ENCODE data around the gene EYA3.
A peak's percentile ranks its signal among the peaks of the same experiment; 100 is the strongest.
"Not testable (repeated sequence)": the region's sequence is repeated elsewhere in the genome, so short reads cannot be mapped to it uniquely, and the experiment has no call there.

Gene EYA3

GRCh38 chr1:28027238-28027637, 61.2 kb downstream of the EYA3 start:
- no peak for DNase-seq

GRCh38 chr1:28026329-28026728, 62.1 kb downstream of the EYA3 start:
- no peak for DNase-seq

- no peak for DNase-seq
These were observed 67.3 kb downstream of the EYA3 start for GRCh38 chr1:28021064-28021463.

DNA sequence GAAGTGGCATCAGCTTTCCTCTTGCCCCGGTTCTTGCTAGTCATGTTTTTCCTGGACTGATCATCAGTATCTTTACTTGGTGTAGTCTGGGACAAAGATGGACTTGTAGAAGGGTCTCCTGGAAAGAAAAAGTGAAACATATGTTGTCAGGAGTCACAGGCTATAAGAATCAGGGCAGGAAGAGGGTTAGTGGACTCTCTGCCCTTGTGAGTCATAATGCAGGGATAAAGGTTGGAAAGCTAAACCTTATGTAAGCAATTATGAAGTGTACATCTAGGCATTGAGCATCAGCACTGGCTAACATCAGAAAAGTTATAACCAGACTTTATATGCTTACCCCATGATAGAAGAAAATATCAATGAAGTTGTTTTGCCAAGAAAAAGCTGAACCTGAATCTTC, 77.4 kb downstream of the EYA3 start:
- no peak for DNase-seq

DNA sequence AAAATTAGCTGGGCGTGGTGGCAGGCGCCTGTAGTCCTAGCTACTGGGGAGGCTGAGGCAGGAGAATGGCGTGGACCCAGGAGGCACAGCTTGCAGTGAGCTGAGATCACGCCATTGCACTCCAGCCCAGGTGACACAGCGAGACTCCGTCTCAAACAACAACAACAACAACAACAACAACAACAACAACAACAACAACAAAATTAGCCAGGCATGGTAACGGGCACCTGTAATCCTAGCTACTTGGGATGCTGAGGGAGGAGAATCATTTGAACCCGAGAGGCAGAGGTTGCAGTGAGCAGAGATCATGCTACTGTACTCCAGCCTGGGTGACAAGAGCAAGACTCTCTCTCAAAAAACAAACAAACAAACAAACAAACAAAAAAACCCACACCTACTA, 85.3 kb downstream of the EYA3 start:
- not testable (repeated sequence) for DNase-seq

DNA sequence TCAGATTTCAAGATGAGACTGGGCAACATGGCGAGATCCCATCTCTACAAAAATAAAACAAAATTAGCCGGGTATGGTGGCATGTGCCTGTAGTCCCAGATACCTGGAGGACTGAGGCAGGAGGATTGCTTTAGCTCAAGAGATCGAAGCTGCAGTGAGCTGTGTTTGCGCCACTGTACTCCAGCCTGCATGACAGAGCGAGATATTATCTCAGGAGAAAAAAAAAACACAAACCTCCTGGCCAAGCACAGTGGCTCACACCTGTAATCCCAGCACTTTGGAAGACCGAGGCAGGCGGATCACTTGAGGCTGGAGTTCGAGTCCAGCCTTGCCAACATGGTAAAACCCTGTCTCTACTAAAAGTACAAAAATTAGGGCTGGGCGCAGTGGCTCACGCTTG, 85.8 kb downstream of the EYA3 start:
- DNase-seq: no peak

DNA sequence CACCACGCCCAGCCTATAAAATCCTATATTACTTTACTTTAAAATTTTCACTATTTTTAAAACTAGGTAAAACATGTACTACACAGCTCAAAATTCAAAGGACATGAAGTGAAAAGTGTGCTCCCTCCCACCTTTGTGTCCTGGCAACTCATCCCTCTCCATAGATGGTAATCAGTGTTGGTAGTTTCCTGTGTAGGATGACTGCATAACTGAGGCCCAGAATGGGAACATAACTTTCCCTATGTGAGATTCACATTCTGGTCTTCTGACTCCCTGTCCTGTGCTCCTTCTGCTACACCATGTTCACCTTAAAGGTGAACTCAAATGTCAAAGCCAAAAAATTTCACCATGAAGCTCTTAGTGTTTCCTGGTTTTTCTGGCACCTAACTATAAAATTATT, 89.4 kb downstream of the EYA3 start:
- DNase-seq: no peak

GRCh38 chr1:27994526-27994925, 93.9 kb downstream of the EYA3 start:
- not testable (repeated sequence) for DNase-seq

DNA sequence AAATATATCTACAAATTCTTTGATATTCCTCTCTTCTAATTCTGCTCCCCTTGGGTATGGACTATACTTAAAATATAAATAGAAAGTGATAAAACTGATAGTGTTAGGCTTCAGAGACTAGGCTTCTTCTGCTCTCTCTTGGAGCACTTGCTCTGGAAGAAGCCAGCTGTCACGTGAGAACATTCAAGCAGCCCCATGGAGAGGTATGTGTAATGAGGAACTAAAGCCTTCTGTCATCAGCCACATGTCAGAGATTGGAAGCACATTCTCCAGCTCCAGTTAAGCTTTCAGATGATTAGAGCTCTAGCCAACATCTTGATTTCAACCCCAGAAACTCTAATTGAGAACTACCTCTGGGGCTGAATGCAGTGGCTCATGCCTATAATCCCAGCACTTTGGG, 94.3 kb downstream of the EYA3 start:
- DNase-seq: no peak

DNA sequence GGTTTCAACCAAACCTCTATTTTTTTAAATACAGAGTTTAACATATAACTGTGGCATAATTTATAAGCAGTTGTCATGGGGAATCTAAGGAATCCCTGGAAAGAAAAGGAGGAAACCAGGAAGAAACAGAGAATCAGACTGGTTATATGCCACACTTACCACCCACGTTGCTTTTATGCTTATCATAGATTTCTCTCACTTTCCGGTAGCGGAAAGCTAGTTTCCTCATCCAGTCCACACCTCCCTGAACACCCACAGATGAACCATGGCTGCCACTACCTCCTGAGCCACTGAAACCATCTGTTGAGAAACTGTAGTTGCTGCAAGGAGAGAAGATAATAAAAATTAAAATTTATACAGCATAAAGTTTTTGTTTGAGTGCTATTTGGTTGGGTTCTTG, 95.2 kb downstream of the EYA3 start:
- DNase-seq: peak; percentile 21

DNA sequence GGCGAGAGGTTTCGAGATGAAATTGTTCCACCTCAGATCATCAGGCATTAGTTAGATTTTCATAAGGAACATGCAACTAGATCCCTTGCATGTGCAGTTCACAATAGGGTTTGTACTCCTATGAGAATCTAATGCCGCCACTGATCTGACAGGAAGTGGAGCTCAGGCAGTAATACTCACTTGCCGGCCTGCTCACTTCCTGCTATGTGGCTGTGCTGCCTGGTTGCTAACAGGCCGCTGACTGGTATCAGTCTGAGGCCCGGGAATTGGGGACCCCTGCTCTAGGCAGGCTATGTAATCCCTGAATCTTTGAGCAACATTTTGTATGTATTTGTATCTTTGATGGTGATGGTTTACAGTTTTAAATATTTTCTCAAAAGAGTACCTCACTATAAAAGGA, 96.1 kb downstream of the EYA3 start:
- peak; percentile 72 for DNase-seq

DNA sequence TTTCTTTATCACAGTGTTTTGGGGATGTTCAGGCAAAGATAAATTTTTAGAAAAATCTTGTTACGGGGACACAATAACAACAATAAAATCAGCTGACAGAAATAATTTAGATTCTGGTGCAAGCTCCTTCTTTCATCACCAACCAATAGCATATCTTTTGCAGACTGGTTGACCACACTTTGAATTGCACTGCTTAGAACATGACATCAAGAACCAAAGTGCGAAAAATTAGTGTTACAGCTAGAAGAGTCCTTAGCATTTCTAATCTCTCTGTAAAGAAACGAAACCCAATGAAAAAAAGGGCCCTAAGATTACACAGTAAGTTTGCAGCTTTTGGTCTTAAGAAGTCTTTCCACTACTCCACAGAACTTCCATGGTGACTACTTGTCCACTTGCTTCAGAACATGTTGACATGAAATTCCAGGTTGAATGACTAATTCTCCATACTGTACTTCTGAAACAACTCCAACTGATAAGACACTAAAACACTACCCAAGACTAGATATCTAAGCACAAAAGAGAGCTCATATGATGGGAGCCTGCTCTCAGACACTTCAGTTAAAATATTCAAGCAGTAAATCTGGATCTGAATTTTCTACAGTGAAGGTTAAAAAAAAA, 97.4 kb downstream of the EYA3 start:
- DNase-seq: no peak

DNA sequence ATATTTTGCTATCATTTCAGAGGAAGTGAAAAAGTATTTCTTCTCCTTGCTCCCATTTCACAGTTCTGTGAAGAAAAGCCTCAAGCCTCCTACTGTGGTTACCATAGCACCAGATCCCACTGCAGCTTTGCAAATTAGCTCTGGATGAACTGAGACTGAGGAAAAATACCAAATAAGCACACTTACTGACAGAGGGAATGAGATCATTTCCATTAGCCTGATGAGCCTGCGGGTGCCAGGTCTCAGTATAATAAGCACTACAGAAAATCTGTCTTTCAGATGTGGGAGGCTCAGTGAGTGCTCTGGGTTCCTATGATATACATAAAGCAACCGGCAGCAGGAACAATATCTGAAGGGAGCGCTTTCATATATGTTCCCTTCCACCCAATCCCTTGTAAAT, 107.3 kb downstream of the EYA3 start:
- DNase-seq: no peak

DNA sequence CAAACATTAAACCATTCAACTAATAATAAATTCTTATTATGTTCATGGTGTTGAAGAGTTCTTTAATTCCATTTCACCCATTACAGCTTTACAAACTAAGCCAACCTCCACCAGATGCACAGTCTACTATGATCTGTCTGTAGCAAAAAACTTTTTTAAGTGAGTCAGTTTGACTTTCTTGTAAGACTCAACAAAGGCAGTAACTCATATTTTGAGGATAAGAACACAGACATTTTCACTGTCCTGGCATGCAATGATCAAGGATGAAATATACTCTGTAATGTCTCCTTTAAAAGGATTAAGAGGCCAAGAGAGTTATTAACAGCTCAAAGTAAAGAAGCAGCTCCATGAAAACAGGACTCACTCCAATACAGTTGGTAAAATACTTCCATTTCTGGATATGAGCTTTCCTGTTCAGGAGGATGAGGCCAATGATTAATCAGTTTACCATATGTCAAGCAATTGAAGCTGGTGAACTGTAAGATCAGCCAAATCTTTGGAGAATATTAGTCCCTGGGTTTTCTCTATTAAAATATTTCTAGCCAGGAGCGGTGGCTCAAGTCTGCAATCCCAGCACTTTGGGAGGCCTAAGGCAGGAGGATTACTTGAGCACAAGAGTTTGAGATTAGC, 108.1 kb downstream of the EYA3 start:
- no peak for DNase-seq

- no peak for DNase-seq
These were observed 108.6 kb downstream of the EYA3 start for GRCh38 chr1:27979859-27980201.

- DNase-seq: peak; percentile 19
These were observed 109.1 kb downstream of the EYA3 start for GRCh38 chr1:27979151-27979858.

GRCh38 chr1:27974417-27974781, 114.0 kb downstream of the EYA3 start:
- no peak for DNase-seq

GRCh38 chr1:27973771-27974416, 114.5 kb downstream of the EYA3 start:
- no peak for DNase-seq

GRCh38 chr1:27972141-27972540, 116.3 kb downstream of the EYA3 start:
- DNase-seq: no peak

DNA sequence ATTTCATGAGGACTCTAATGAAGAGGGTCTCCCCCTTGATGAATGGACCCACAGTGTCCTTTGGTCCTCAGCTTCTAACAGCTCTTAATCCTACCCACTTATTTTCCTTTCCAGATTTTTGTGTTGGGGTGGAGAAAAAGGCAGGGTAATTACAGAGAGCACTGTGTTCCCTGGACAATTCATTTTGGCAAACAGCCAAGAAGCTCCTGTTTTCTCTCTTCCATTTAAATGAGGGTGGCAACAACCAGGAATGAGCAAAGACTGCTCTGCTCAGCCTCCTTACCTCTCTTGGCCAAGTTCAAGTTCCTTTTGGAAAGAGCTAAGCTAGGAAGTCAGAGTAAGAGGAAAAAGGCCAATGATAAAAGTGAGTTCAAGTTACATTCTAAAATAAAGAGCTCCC, 116.7 kb downstream of the EYA3 start:
- DNase-seq: no peak

- DNase-seq: no peak
These were observed 118.0 kb downstream of the EYA3 start for GRCh38 chr1:27970401-27970800.

DNA sequence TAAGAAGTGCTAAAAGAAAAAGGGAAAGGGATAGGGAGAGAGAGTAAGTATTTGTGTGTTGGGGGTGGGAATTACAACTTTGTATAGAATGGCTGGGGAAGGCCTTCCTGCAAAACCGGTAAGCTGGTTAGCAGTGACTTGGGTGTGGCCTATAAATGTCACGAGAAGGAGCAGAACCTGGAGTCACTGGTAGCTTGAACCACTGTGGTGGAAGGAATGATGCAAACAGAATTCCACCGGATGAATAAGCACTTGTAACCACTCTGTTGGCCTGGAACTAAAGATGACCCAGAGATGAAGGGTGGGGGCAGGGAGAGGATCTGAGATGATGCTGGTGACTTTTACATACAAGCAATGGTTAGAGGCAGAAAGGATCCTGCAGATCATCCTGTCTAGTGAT, 119.7 kb downstream of the EYA3 start:
- no peak for DNase-seq

GRCh38 chr1:27967884-27968466, 120.4 kb downstream of the EYA3 start:
- DNase-seq: no peak

All from CD4-positive, alpha-beta T cell treated with Interleukin-6 for 4 hours (primary cell).